Karpas-422 (cell line): Measurements from ENCODE around the gene STK11IP. TPM values are rescaled to one million over a fixed set of nuclear protein-coding genes. Genes with fewer than 3 reads are reported as not detected.
"Not testable (repeated sequence)": the region's sequence is repeated elsewhere in the genome, so short reads cannot be mapped to it uniquely, and the experiment has no call there.

Experiments used
- DNase-seq: peaks from one replicate; pipeline ENCODE4 v3.0.0-alpha.2; 2015
- H2AFZ ChIP-seq: fragments of 200-600 bp; sonication (generic); 2 replicates; pipeline ENCODE4 v1.6.1; 2014; ENCODE audit warnings: antibody characterized with exemption, low read length, mixed read lengths
- H3K27ac ChIP-seq: fragments of 200-600 bp; sonication (generic); 2 replicates; pipeline ENCODE4 v1.5.1; 2014; ENCODE audit warnings: mild to moderate bottlenecking, low read length, moderate library complexity
- H3K27me3 ChIP-seq: fragments of 200-600 bp; sonication (generic); 2 replicates; pipeline ENCODE4 v1.6.1; 2014; ENCODE audit warnings: low read length, mixed read lengths
- H3K36me3 ChIP-seq: fragments of 200-600 bp; sonication (generic); 2 replicates; pipeline ENCODE4 v1.6.1; 2014; ENCODE audit warnings: low read length, mixed read lengths; ENCODE audit not compliant: insufficient read depth
- H3K4me1 ChIP-seq: fragments of 200-600 bp; sonication (generic); 2 replicates; pipeline ENCODE4 v1.6.1; 2014; ENCODE audit warnings: mild to moderate bottlenecking, low read length, mixed read lengths
- H3K4me2 ChIP-seq: fragments of 200-600 bp; sonication (generic); 2 replicates; pipeline ENCODE4 v1.6.1; 2014; ENCODE audit warnings: low read length, low read depth, mild to moderate bottlenecking; ENCODE audit not compliant: poor library complexity, severe bottlenecking
- H3K4me3 ChIP-seq: fragments of 200-600 bp; sonication (generic); 2 replicates; pipeline ENCODE4 v1.5.1; 2014; ENCODE audit warnings: mild to moderate bottlenecking, antibody characterized with exemption, low read length, mixed read lengths
- H3K79me2 ChIP-seq: fragments of 200-600 bp; sonication (generic); 2 replicates; pipeline ENCODE4 v1.6.1; 2014; ENCODE audit warnings: mild to moderate bottlenecking, low read length, mixed read lengths
- H3K9ac ChIP-seq: fragments of 200-600 bp; sonication (generic); 2 replicates; pipeline ENCODE4 v1.6.0; 2014; ENCODE audit warnings: low read length
- H3K9me2 ChIP-seq: fragments of 200-600 bp; sonication (generic), shearing (Covaris generic); replicated peaks from 2 replicates; pipeline ENCODE4 v1.6.0; 2014; ENCODE audit warnings: mild to moderate bottlenecking, low read length, moderate library complexity; ENCODE audit not compliant: insufficient read depth
- H3K9me3 ChIP-seq: fragments of 300-700, 200-600 bp; sonication (generic); 2 replicates; pipeline ENCODE4 v1.6.1; 2014; ENCODE audit warnings: low read length, mixed read lengths
- H4K20me1 ChIP-seq: fragments of 200-600 bp; sonication (generic); 2 replicates; pipeline ENCODE4 v1.6.1; 2014; ENCODE audit warnings: mild to moderate bottlenecking, antibody characterized with exemption, low read length, low read depth; ENCODE audit not compliant: insufficient read depth
- total RNA-seq: library from RNA; depleted of rRNA; stranded (reverse); fragments of >200 nt; shearing (Covaris generic); gene quantifications from 2 replicates; pipeline ENCODE4 v1.2.3, GENCODE V29; 2014; ENCODE audit warnings: low replicate concordance

The STK11IP gene
- total RNA-seq, 1 experiment from 2014 or later, result 24.0 TPM

GRCh38 chr2:219651656-219652055, 54.0 kb downstream of the STK11IP start:
- H3K79me2 ChIP-seq, H4K20me1 ChIP-seq, H3K36me3 ChIP-seq, H3K27ac ChIP-seq, DNase-seq, H3K4me3 ChIP-seq, H3K9me2 ChIP-seq, H3K9me3 ChIP-seq, H3K4me2 ChIP-seq, H3K27me3 ChIP-seq, H3K4me1 ChIP-seq, H2AFZ ChIP-seq, H3K9ac ChIP-seq: not testable (repeated sequence)

GRCh38 chr2:219656526-219656925, 58.9 kb downstream of the STK11IP start:
- Histone ChIP-seq H3K27me3 (no peaks in the 10 kb centered on the region; the same call in 1 of the 2 replicates), H3K4me3 (no peak overlapping the region), H3K9ac (no peak overlapping the region), H2AFZ (no peak overlapping the region), H4K20me1 (no peaks in the 10 kb centered on the region), H3K9me3 (peaks cover 4% of the 10 kb centered on the region; the same call in 1 of the 2 replicates), H3K27ac (no peak overlapping the region), H3K4me2 (no peak overlapping the region), H3K79me2 (no peaks in the 10 kb centered on the region), H3K9me2 (no peaks in the 10 kb centered on the region), H3K36me3 (no peaks in the 10 kb centered on the region), H3K4me1 (no peaks in the 10 kb centered on the region)
- no peak for DNase-seq

GRCh38 chr2:219658196-219658846, 60.7 kb downstream of the STK11IP start:
- Histone ChIP-seq H3K79me2 (no peaks in the 10 kb centered on the region), H3K9me2 (no peaks in the 10 kb centered on the region), H3K4me2 (no peak overlapping the region), H3K27ac (no peak overlapping the region), H4K20me1 (no peaks in the 10 kb centered on the region), H3K4me3 (no peak overlapping the region), H3K27me3 (no peaks in the 10 kb centered on the region; the same call in 1 of the 2 replicates), H3K36me3 (no peaks in the 10 kb centered on the region), H3K9ac (no peak overlapping the region), H3K4me1 (no peaks in the 10 kb centered on the region), H3K9me3 (peaks cover 4% of the 10 kb centered on the region; the same call in 1 of the 2 replicates), H2AFZ (no peak overlapping the region)
- no peak for DNase-seq

DNA sequence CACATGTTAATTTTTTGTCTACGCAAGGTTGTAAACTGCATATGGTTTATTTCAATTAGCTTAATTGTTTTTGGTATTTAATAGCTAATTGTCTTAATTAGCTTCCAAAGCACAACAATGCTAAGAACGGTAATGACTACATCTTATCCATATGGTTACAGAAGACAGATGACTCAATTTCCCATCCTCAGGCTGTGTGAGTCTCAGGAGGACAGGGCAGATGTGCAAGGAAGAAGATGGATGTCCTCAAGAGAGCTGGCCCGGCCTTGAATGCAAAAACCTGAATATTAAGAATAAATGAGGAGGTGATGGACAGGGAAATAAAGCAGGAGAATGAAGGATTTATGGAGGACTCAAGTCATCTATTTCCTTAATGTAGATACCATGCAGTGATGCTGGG, 61.2 kb downstream of the STK11IP start:
- H3K4me3 ChIP-seq, result no peak overlapping the region
- no peak overlapping the region for H3K9ac ChIP-seq
- DNase-seq, result no peak
- H3K27me3 ChIP-seq, result no peaks in the 10 kb centered on the region; the same call in 1 of the 2 replicates
- no peaks in the 10 kb centered on the region for H3K4me1 ChIP-seq
- H3K9me3 ChIP-seq, result peaks cover 4% of the 10 kb centered on the region; the same call in 1 of the 2 replicates
- H3K36me3 ChIP-seq, result no peaks in the 10 kb centered on the region
- H4K20me1 ChIP-seq, result no peaks in the 10 kb centered on the region
- no peaks in the 10 kb centered on the region for H3K79me2 ChIP-seq
- no peak overlapping the region for H3K27ac ChIP-seq
- no peaks in the 10 kb centered on the region for H3K9me2 ChIP-seq
- H2AFZ ChIP-seq, result no peak overlapping the region
- no peak overlapping the region for H3K4me2 ChIP-seq

DNA sequence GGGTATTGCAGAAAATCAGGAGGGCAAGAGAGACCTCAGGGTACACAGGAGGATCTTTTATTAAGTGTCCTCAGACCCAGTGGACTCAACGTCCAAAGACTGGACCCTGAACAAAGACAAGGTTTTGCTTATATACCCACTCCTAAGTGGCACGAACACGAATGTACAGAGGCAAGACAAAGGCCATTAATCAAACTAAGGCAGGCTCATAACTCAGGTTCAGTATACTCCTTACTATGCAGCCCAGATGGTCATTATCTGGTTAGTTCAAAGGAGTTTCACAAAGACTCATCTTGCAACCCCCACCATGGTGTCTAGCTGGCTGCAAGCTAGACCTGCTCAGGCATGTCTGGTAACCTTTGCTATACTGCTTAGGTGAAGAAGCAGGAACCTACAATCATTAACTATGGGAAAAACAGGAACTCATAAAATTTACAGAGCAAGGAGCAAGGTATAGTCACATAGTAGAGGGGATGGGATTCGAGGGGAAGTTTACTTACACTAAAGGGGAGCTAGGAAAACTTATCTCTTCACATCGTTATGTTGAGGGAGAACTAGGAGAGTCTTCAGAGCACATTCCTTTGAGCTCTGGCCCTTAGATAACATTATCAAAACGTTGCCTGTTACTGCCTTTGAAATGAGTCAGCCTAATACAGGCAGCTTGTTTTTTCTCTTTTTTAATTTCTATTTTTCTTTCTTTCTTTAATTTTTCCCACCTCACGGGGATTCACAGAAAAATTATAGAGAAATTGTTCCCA, 63.7 kb downstream of the STK11IP start:
- no peak overlapping the region for H3K9ac ChIP-seq
- H3K27ac ChIP-seq, result no peak overlapping the region
- no peaks in the 10 kb centered on the region for H3K27me3 ChIP-seq
- no peak overlapping the region for H2AFZ ChIP-seq
- no peak overlapping the region for H3K4me3 ChIP-seq
- H3K79me2 ChIP-seq, result no peaks in the 10 kb centered on the region
- H3K4me2 ChIP-seq, result no peak overlapping the region
- no peaks in the 10 kb centered on the region for H3K36me3 ChIP-seq
- H3K4me1 ChIP-seq, result no peaks in the 10 kb centered on the region
- DNase-seq, result no peak
- no peaks in the 10 kb centered on the region for H3K9me2 ChIP-seq
- H3K9me3 ChIP-seq, result peaks cover 4% of the 10 kb centered on the region; the same call in 1 of the 2 replicates
- H4K20me1 ChIP-seq, result no peaks in the 10 kb centered on the region

DNA sequence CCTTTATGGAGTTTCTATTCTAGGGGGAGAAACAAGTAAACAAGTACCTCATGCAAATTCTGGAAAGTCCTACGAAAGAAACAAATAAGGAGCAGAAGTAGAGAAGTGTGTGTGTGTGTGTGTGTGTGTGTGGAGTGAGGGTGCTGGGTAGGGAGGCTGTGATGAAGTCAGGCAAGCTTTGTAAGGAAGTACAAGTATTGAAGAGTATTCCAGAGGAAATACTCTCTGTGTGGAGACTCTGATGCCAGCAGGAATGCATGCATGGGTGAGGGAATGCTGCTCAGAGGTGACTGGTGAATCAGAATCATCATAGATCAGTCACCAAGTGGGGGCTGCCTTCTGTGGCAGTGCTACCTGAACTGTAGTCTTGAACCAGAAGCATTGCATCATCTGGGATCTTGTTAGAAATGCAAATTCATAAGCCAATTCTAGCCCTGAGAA, 64.3 kb downstream of the STK11IP start:
- no peaks in the 10 kb centered on the region for H4K20me1 ChIP-seq
- H3K27ac ChIP-seq, result no peak overlapping the region

GRCh38 chr2:219662566-219662965, 64.9 kb downstream of the STK11IP start:
- no peak overlapping the region for H3K4me2 ChIP-seq
- H3K4me1 ChIP-seq, result no peaks in the 10 kb centered on the region
- no peak overlapping the region for H3K9ac ChIP-seq
- no peak for DNase-seq
- no peaks in the 10 kb centered on the region for H3K27me3 ChIP-seq
- no peaks in the 10 kb centered on the region for H3K79me2 ChIP-seq
- no peak overlapping the region for H3K27ac ChIP-seq
- no peak overlapping the region for H3K4me3 ChIP-seq
- no peaks in the 10 kb centered on the region for H3K36me3 ChIP-seq
- no peak overlapping the region for H2AFZ ChIP-seq
- H3K9me2 ChIP-seq, result no peaks in the 10 kb centered on the region
- H3K9me3 ChIP-seq, result peaks cover 4% of the 10 kb centered on the region; the same call in 1 of the 2 replicates
- H4K20me1 ChIP-seq, result no peaks in the 10 kb centered on the region

More for the DNA sequence above, 64.3 kb downstream of the STK11IP start:
- Histone ChIP-seq H3K4me3 (no peak overlapping the region), H3K4me2 (no peak overlapping the region), H3K27me3 (no peaks in the 10 kb centered on the region), H3K79me2 (no peaks in the 10 kb centered on the region), H2AFZ (no peak overlapping the region), H3K9me2 (no peaks in the 10 kb centered on the region), H3K36me3 (no peaks in the 10 kb centered on the region), H3K9me3 (peaks cover 4% of the 10 kb centered on the region; the same call in 1 of the 2 replicates), H3K4me1 (no peaks in the 10 kb centered on the region), H3K9ac (no peak overlapping the region)
- no peak for DNase-seq

GRCh38 chr2:219663116-219663762, 65.6 kb downstream of the STK11IP start:
- Histone ChIP-seq H3K4me3 (no peak overlapping the region), H3K9ac (no peak overlapping the region), H3K36me3 (no peaks in the 10 kb centered on the region), H3K9me3 (peaks cover 4% of the 10 kb centered on the region; the same call in 1 of the 2 replicates), H3K79me2 (no peaks in the 10 kb centered on the region), H3K27me3 (no peaks in the 10 kb centered on the region), H4K20me1 (no peaks in the 10 kb centered on the region), H3K4me2 (no peak overlapping the region), H2AFZ (no peak overlapping the region), H3K9me2 (no peaks in the 10 kb centered on the region), H3K4me1 (no peaks in the 10 kb centered on the region), H3K27ac (no peak overlapping the region)
- DNase-seq, result no peak
